HEK293 (cell line): ENCODE measurements around the gene NCKAP1.

Source experiments
- CTCF ChIA-PET: fragments of 350-600 bp; formaldehyde crosslinking; extraction: SDS; loops from one replicate; lab custom pipeline; 2021; ENCODE audit warnings: antibody characterized with exemption; lab: Yijun Ruan, JAX
- POLR2A ChIA-PET: fragments of 300-600 bp; formaldehyde crosslinking; extraction: SDS; loops from one replicate; lab custom pipeline; 2020; ENCODE audit warnings: antibody characterized with exemption, inconsistent platforms; lab: Yijun Ruan, JAX
- H3K27ac ChIP-seq: fragments of 200-500 bp; sonication (Bioruptor generic); 2 replicates; pipeline ENCODE4 v1.5.1; 2014; ENCODE audit warnings: low read depth, low read length, control low read depth, inconsistent platforms; ENCODE audit errors: extremely low read depth
- H3K36me3 ChIP-seq, 2 experiments: fragments of 200-500 bp in 1 of 2; sonication (Bioruptor generic) in 1 of 2; 1 replicate in 1 of 2; 2 replicates in 1 of 2; pipeline ENCODE4 v1.5.1; 2014 to 2017; ENCODE audit warnings: inconsistent platforms in 2 of 2, low read length in 2 of 2; ENCODE audit not compliant: control insufficient read depth in 2 of 2, insufficient read depth in 1 of 2
- H3K4me1 ChIP-seq: fragments of 200-500 bp; sonication (Bioruptor generic); 2 replicates; pipeline ENCODE4 v1.5.1; 2014; ENCODE audit warnings: mild to moderate bottlenecking, low read length, inconsistent platforms; ENCODE audit not compliant: control insufficient read depth, insufficient read depth
- H3K4me3 ChIP-seq: 2 replicates; pipeline ENCODE4 v1.5.1; 2011; ENCODE audit warnings: low read depth, mild to moderate bottlenecking, control low read depth, low read length, moderate library complexity
- H3K9me3 ChIP-seq: fragments of 200-500 bp; sonication (Bioruptor generic); 2 replicates; pipeline ENCODE4 v1.5.1; 2014; ENCODE audit warnings: low read depth, low read length, inconsistent platforms; ENCODE audit not compliant: control insufficient read depth, insufficient read depth
- ATF2 ChIP-seq: fragments of 450-650 bp; formaldehyde crosslinking; IDR thresholded peaks from 2 replicates; pipeline ENCODE4 v1.5.1; 2016; ENCODE audit warnings: missing biosample characterization, missing genetic modification characterization, low read depth
- FEZF1 ChIP-seq: fragments of 450-650 bp; formaldehyde crosslinking; IDR thresholded peaks from 2 replicates; pipeline ENCODE4 v1.5.1; 2016; ENCODE audit warnings: missing biosample characterization, missing genetic modification characterization
- GLIS2 ChIP-seq: fragments of 450-650 bp; formaldehyde crosslinking; IDR thresholded peaks from 2 replicates; pipeline ENCODE4 v1.5.1; 2016; ENCODE audit warnings: missing biosample characterization, missing genetic modification characterization
- WT1 ChIP-seq: fragments of 450-650 bp; formaldehyde crosslinking; IDR thresholded peaks from 2 replicates; pipeline ENCODE4 v1.5.1; 2016; ENCODE audit warnings: missing biosample characterization, missing genetic modification characterization
- ZBTB17 ChIP-seq: fragments of 450-650 bp; formaldehyde crosslinking; IDR thresholded peaks from 2 replicates; pipeline ENCODE4 v1.5.1; 2016; ENCODE audit warnings: missing biosample characterization, missing genetic modification characterization
- ZBTB7A ChIP-seq: fragments of 450-650 bp; formaldehyde crosslinking; IDR thresholded peaks from 2 replicates; pipeline ENCODE4 v1.5.1; 2016; ENCODE audit warnings: low read depth, missing biosample characterization, missing genetic modification characterization
- ZEB2 ChIP-seq: fragments of 450-650 bp; formaldehyde crosslinking; IDR thresholded peaks from 2 replicates; pipeline ENCODE4 v1.5.1; 2016; ENCODE audit warnings: missing biosample characterization, missing genetic modification characterization
- ZFP41 ChIP-seq: fragments of 450-650 bp; formaldehyde crosslinking; IDR thresholded peaks from 2 replicates; pipeline ENCODE4 v1.5.1; 2016; ENCODE audit warnings: missing biosample characterization, missing genetic modification characterization, borderline replicate concordance
- ZNF121 ChIP-seq: fragments of 450-650 bp; formaldehyde crosslinking; IDR thresholded peaks from 2 replicates; pipeline ENCODE4 v1.5.1; 2016; ENCODE audit warnings: missing biosample characterization, missing genetic modification characterization
- ZNF146 ChIP-seq: fragments of 450-650 bp; formaldehyde crosslinking; IDR thresholded peaks from 2 replicates; pipeline ENCODE4 v1.5.1; 2016; ENCODE audit warnings: missing biosample characterization, missing genetic modification characterization
- ZNF324 ChIP-seq: fragments of 450-650 bp; formaldehyde crosslinking; IDR thresholded peaks from 2 replicates; pipeline ENCODE4 v1.5.1; 2016; ENCODE audit warnings: missing biosample characterization, missing genetic modification characterization
- ZNF366 ChIP-seq: fragments of 450-650 bp; formaldehyde crosslinking; conservative IDR thresholded peaks from 2 replicates; pipeline ENCODE4 v1.5.1; 2016; ENCODE audit warnings: missing biosample characterization, missing genetic modification characterization
- ZNF391 ChIP-seq: fragments of 450-650 bp; formaldehyde crosslinking; IDR thresholded peaks from 2 replicates; pipeline ENCODE4 v1.5.1; 2016; ENCODE audit warnings: low read depth, missing biosample characterization, missing genetic modification characterization, borderline replicate concordance
- ZNF423 ChIP-seq: fragments of 450-650 bp; formaldehyde crosslinking; IDR thresholded peaks from 2 replicates; pipeline ENCODE4 v1.5.1; 2016; ENCODE audit warnings: missing biosample characterization, missing genetic modification characterization
- ZNF473 ChIP-seq: fragments of 450-650 bp; formaldehyde crosslinking; IDR thresholded peaks from 2 replicates; pipeline ENCODE4 v1.5.1; 2017; ENCODE audit warnings: missing biosample characterization, missing genetic modification characterization
- ZNF510 ChIP-seq: fragments of 450-650 bp; formaldehyde crosslinking; IDR thresholded peaks from 2 replicates; pipeline ENCODE4 v1.5.1; 2018; ENCODE audit warnings: mild to moderate bottlenecking, missing genetic modification characterization, missing biosample characterization; ENCODE audit not compliant: insufficient replicate concordance
- ZNF514 ChIP-seq: fragments of 450-650 bp; formaldehyde crosslinking; IDR thresholded peaks from 2 replicates; pipeline ENCODE4 v1.5.1; 2016; ENCODE audit warnings: missing biosample characterization, missing genetic modification characterization
- ZNF521 ChIP-seq: fragments of 450-650 bp; formaldehyde crosslinking; IDR thresholded peaks from 2 replicates; pipeline ENCODE4 v1.5.1; 2017; ENCODE audit warnings: missing biosample characterization, mild to moderate bottlenecking, missing genetic modification characterization
- ZNF600 ChIP-seq: fragments of 450-650 bp; formaldehyde crosslinking; IDR thresholded peaks from 2 replicates; pipeline ENCODE4 v1.5.1; 2016; ENCODE audit warnings: missing biosample characterization, missing genetic modification characterization
- ZNF610 ChIP-seq: fragments of 450-650 bp; formaldehyde crosslinking; IDR thresholded peaks from 2 replicates; pipeline ENCODE4 v1.5.1; 2016; ENCODE audit warnings: missing biosample characterization, missing genetic modification characterization, borderline replicate concordance
- ZNF623 ChIP-seq: fragments of 450-650 bp; formaldehyde crosslinking; IDR thresholded peaks from 2 replicates; pipeline ENCODE4 v1.5.1; 2016; ENCODE audit warnings: missing biosample characterization, missing genetic modification characterization
- ZNF626 ChIP-seq: fragments of 450-650 bp; sonication (Bioruptor Pico); formaldehyde crosslinking; IDR thresholded peaks from 2 replicates; pipeline ENCODE4 v1.5.1; 2018; ENCODE audit warnings: missing biosample characterization, missing genetic modification characterization, inconsistent platforms
- ZNF664 ChIP-seq: fragments of 450-650 bp; formaldehyde crosslinking; IDR thresholded peaks from 2 replicates; pipeline ENCODE4 v1.5.1; 2016; ENCODE audit warnings: missing biosample characterization, missing genetic modification characterization
- ZNF707 ChIP-seq: fragments of 450-650 bp; formaldehyde crosslinking; IDR thresholded peaks from 2 replicates; pipeline ENCODE4 v1.5.1; 2016; ENCODE audit warnings: missing biosample characterization, missing genetic modification characterization
- ZNF747 ChIP-seq: fragments of 450-650 bp; formaldehyde crosslinking; IDR thresholded peaks from 2 replicates; pipeline ENCODE4 v1.5.1; 2016; ENCODE audit warnings: missing biosample characterization, missing genetic modification characterization
- ZNF768 ChIP-seq: fragments of 450-650 bp; formaldehyde crosslinking; IDR thresholded peaks from 2 replicates; pipeline ENCODE4 v1.5.1; 2018; ENCODE audit warnings: missing biosample characterization, mild to moderate bottlenecking, missing genetic modification characterization
- TF ChIP-seq, protein P1 (sequence below): fragments of 450-650 bp; formaldehyde crosslinking; IDR thresholded peaks from 2 replicates; pipeline ENCODE4 v1.5.1; 2016; ENCODE audit warnings: missing biosample characterization, missing genetic modification characterization
- TF ChIP-seq, protein P2 (sequence below): fragments of 450-650 bp; formaldehyde crosslinking; IDR thresholded peaks from 2 replicates; pipeline ENCODE4 v1.5.1; 2017; ENCODE audit warnings: missing biosample characterization, missing genetic modification characterization
- TF ChIP-seq, protein P3 (sequence below): fragments of 450-650 bp; formaldehyde crosslinking; IDR thresholded peaks from 2 replicates; pipeline ENCODE4 v1.5.1; 2016; ENCODE audit warnings: missing biosample characterization, missing genetic modification characterization

NCKAP1 gene

DNA sequence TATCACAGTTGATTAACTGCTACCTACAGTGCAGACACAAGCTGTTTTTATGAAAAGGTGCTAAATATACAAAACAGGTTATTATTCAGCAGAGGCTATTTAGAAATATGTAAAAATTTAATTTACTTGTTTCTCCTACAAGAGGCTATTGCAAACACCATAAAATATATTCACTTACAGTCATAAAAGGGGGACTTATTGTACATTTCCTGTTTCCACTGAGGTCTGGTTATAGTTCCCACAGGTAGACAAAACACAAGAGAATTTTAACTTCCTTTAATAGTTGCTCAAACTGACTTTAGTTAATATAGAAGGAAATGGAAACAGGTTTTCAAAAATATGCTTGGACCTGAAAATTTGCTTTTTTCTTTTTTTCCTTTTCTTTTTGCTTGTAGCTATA lies 131.8 kb downstream of the NCKAP1 start (continued):
- TF ChIP-seq, protein P1, sequence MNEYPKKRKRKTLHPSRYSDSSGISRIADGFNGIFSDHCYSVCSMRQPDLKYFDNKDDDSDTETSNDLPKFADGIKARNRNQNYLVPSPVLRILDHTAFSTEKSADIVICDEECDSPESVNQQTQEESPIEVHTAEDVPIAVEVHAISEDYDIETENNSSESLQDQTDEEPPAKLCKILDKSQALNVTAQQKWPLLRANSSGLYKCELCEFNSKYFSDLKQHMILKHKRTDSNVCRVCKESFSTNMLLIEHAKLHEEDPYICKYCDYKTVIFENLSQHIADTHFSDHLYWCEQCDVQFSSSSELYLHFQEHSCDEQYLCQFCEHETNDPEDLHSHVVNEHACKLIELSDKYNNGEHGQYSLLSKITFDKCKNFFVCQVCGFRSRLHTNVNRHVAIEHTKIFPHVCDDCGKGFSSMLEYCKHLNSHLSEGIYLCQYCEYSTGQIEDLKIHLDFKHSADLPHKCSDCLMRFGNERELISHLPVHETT (tag by site-specific recombination): no peak
- TF ChIP-seq WT1 (tag by site-specific recombination): no peak
- TF ChIP-seq ZNF366 (tag by site-specific recombination): no peak
- no peak for TF ChIP-seq ZNF768
- TF ChIP-seq ZNF423 (tag by site-specific recombination): no peak
- no peak for TF ChIP-seq ZNF664 (tag by site-specific recombination)
- TF ChIP-seq ZNF121: no peak
- TF ChIP-seq, protein P2, sequence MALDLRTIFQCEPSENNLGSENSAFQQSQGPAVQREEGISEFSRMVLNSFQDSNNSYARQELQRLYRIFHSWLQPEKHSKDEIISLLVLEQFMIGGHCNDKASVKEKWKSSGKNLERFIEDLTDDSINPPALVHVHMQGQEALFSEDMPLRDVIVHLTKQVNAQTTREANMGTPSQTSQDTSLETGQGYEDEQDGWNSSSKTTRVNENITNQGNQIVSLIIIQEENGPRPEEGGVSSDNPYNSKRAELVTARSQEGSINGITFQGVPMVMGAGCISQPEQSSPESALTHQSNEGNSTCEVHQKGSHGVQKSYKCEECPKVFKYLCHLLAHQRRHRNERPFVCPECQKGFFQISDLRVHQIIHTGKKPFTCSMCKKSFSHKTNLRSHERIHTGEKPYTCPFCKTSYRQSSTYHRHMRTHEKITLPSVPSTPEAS (tag by site-specific recombination): no peak
- no peak for TF ChIP-seq ZNF473 (tag by site-specific recombination)
- no peak for TF ChIP-seq ZNF146 (tag by site-specific recombination)

- Histone ChIP-seq H3K27ac (no peak overlapping the region), H3K4me1 (no peaks in the 10 kb centered on the region), H3K4me3 (no peak overlapping the region), H3K36me3 (no peaks in the 10 kb centered on the region; a peak in 1 of 3 replicates), H3K9me3 (no peaks in the 10 kb centered on the region)
- CTCF ChIA-PET: interaction anchor here (0.9 kb wide), 1 partner anchor 29 kb away, joined by 3 read pairs; no protein-coding TSS in a partner anchor
- TF ChIP-seq WT1 (tag by site-specific recombination): no peak
- no peak for TF ChIP-seq ZNF600
- TF ChIP-seq ZNF521: no peak
- no peak for TF ChIP-seq ZNF626 (tag by site-specific recombination)
- TF ChIP-seq GLIS2 (tag by site-specific recombination): no peak
- no peak for TF ChIP-seq FEZF1 (tag by site-specific recombination)
- no peak for TF ChIP-seq ATF2 (tag by site-specific recombination)
- POLR2A ChIA-PET: no interaction called here
These were observed 133.4 kb downstream of the NCKAP1 start for GRCh38 chr2:182904844-182905243.

DNA sequence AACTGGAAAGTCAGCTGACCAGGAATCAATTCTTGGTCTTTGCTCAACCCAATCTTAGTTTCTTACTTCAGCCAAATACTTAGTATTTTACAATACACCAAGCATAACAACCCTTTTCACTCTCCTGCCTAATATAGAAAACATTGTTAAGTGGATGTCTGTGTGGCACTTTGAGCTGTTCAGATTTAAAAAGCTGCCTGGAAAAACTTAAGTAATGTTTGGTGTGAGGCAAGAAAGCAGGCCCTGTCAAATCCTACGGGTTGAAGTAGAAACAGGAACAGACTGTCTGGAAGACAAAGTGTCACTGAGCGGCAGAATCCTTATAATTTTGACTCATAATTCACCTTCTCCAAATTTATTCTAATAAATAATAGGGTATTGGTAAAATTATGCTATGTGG lies 134.7 kb downstream of the NCKAP1 start:
- Histone ChIP-seq H3K27ac (no peak overlapping the region), H3K36me3 (no peaks in the 10 kb centered on the region; a peak in 1 of 3 replicates), H3K4me1 (no peaks in the 10 kb centered on the region), H3K4me3 (no peak overlapping the region), H3K9me3 (no peaks in the 10 kb centered on the region)
- CTCF ChIA-PET: interaction anchor here (1.0 kb wide), 1 partner anchor 27 kb away, joined by 4 read pairs; no protein-coding TSS in a partner anchor
- POLR2A ChIA-PET: no interaction called here
- TF ChIP-seq, protein P3, sequence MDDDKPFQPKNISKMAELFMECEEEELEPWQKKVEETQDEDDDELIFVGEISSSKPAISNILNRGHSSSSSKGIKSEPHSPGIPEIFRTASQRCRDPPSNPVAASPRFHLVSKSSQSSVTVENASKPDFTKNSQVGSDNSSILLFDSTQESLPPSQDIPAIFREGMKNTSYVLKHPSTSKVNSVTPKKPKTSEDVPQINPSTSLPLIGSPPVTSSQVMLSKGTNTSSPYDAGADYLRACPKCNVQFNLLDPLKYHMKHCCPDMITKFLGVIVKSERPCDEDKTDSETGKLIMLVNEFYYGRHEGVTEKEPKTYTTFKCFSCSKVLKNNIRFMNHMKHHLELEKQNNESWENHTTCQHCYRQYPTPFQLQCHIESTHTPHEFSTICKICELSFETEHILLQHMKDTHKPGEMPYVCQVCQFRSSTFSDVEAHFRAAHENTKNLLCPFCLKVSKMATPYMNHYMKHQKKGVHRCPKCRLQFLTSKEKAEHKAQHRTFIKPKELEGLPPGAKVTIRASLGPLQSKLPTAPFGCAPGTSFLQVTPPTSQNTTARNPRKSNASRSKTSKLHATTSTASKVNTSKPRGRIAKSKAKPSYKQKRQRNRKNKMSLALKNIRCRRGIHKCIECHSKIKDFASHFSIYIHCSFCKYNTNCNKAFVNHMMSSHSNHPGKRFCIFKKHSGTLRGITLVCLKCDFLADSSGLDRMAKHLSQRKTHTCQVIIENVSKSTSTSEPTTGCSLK (tag by site-specific recombination): no peak
- TF ChIP-seq ZNF510 (tag by site-specific recombination) (no peak), ZNF623 (tag by site-specific recombination) (no peak), ZNF747 (no peak), ZBTB7A (no peak), ZBTB17 (no peak), ZNF324 (tag by site-specific recombination) (no peak), ZEB2 (tag by site-specific recombination) (no peak), ZNF391 (tag by site-specific recombination) (no peak), ZFP41 (tag by site-specific recombination) (no peak), ZNF514 (tag by site-specific recombination) (no peak), ZNF610 (tag by site-specific recombination) (no peak), ZNF707 (tag by site-specific recombination) (no peak)
- TF ChIP-seq, protein P1 (tag by site-specific recombination): no peak
- TF ChIP-seq, all 188 proteins: peak for 0
